ENCODE measurements around the gene FYCO1.
"Not testable (repeated sequence)": the region's sequence is repeated elsewhere in the genome, so short reads cannot be mapped to it uniquely, and the experiment has no call there.

FYCO1 gene

GRCh38 chr3:46010519-46011113 is 15.0 kb upstream of the FYCO1 start:
- no peak for DNase-seq (ENCODE audit: low read depth)

GRCh38 chr3:46008058-46008457 is 12.4 kb upstream of the FYCO1 start:
- DNase-seq (ENCODE audit: low read depth): no peak

GRCh38 chr3:46007280-46007679 is 11.7 kb upstream of the FYCO1 start:
- DNase-seq (ENCODE audit: low read depth): no peak

- no peak for DNase-seq (ENCODE audit: low read depth)
These were observed 10.8 kb upstream of the FYCO1 start for GRCh38 chr3:46006238-46007032.

GRCh38 chr3:46003706-46004105 is 8.1 kb upstream of the FYCO1 start:
- DNase-seq (ENCODE audit: low read depth): not testable (repeated sequence)

GRCh38 chr3:46001178-46001577 is 5.6 kb upstream of the FYCO1 start:
- no peak for DNase-seq (ENCODE audit: low read depth)

GRCh38 chr3:45997942-45998341 is 2.3 kb upstream of the FYCO1 start:
- DNase-seq (ENCODE audit: low read depth): no peak

GRCh38 chr3:45997499-45997898 is 1.9 kb upstream of the FYCO1 start:
- DNase-seq (ENCODE audit: low read depth): not testable (repeated sequence)

GRCh38 chr3:45994419-45995235 is 997 bp downstream of the FYCO1 start:
- no peak for DNase-seq (ENCODE audit: low read depth)

- no peak for DNase-seq (ENCODE audit: low read depth)
These were observed 2.1 kb downstream of the FYCO1 start for GRCh38 chr3:45993421-45994027.

- DNase-seq (ENCODE audit: low read depth): no peak
These were observed 2.8 kb downstream of the FYCO1 start for GRCh38 chr3:45992821-45993221.

- no peak for DNase-seq (ENCODE audit: low read depth)
These were observed 3.4 kb downstream of the FYCO1 start for GRCh38 chr3:45992133-45992729.

- no peak for DNase-seq (ENCODE audit: low read depth)
These were observed 4.3 kb downstream of the FYCO1 start for GRCh38 chr3:45991341-45991740.

GRCh38 chr3:45990181-45990580 is 5.4 kb downstream of the FYCO1 start:
- no peak for DNase-seq (ENCODE audit: low read depth)

- no peak for DNase-seq (ENCODE audit: low read depth)
These were observed 6.8 kb downstream of the FYCO1 start for GRCh38 chr3:45988804-45989203.

- DNase-seq (ENCODE audit: low read depth): no peak
These were observed 7.3 kb downstream of the FYCO1 start for GRCh38 chr3:45988362-45988761.

- DNase-seq (ENCODE audit: low read depth): no peak
These were observed 8.0 kb downstream of the FYCO1 start for GRCh38 chr3:45987368-45988291.

- no peak for DNase-seq (ENCODE audit: low read depth)
These were observed 9.2 kb downstream of the FYCO1 start for GRCh38 chr3:45986303-45986982.

GRCh38 chr3:45985532-45986302 is 9.9 kb downstream of the FYCO1 start:
- DNase-seq (ENCODE audit: low read depth): no peak

All from stimulated activated CD8-positive, alpha-beta memory T cell treated with anti-CD3 and anti-CD28 coated beads, Interleukin-15, amount 100 ng/mL, for 1 hour (primary cell).